IPS-20b (cell line): Measurements from ENCODE around the gene SNURF.
A peak's percentile ranks its signal among the peaks of the same experiment; 100 is the strongest.

Source experiments
- H3K27ac ChIP-seq: one replicate; pipeline ENCODE4 v1.5.1; 2013; ENCODE audit warnings: low read length
- H3K27me3 ChIP-seq: 2 replicates; pipeline ENCODE4 v1.6.1; 2013; ENCODE audit warnings: mild to moderate bottlenecking, low read length, inconsistent platforms; ENCODE audit not compliant: insufficient read depth
- H3K36me3 ChIP-seq: 2 replicates; pipeline ENCODE4 v1.6.1; 2013; ENCODE audit warnings: low read depth, mild to moderate bottlenecking, inconsistent platforms, low read length, moderate library complexity; ENCODE audit not compliant: insufficient read depth
- H3K4me1 ChIP-seq: 2 replicates; pipeline ENCODE4 v1.6.1; 2013; ENCODE audit warnings: mild to moderate bottlenecking, control low read depth, inconsistent platforms, low read length, moderate library complexity; ENCODE audit not compliant: insufficient read depth
- H3K4me3 ChIP-seq: 2 replicates; pipeline ENCODE4 v1.5.1; 2013; ENCODE audit warnings: mild to moderate bottlenecking, low read length, inconsistent platforms
- H3K9ac ChIP-seq: 2 replicates; pipeline ENCODE4 v1.6.1; 2013; ENCODE audit warnings: low read depth, mild to moderate bottlenecking, inconsistent platforms, low read length, moderate library complexity
- H3K9me3 ChIP-seq: 2 replicates; pipeline ENCODE4 v1.6.1; 2013; ENCODE audit warnings: mild to moderate bottlenecking, low read depth, low read length, inconsistent platforms; ENCODE audit not compliant: insufficient read depth

Gene SNURF

GRCh38 chr15:24943361-24943760 lies 11.4 kb upstream of the SNURF start:
- H3K4me3 ChIP-seq, result no peak overlapping the region
- no peaks in the 10 kb centered on the region for H3K27me3 ChIP-seq
- no peaks in the 10 kb centered on the region for H3K4me1 ChIP-seq
- no peak overlapping the region for H3K9ac ChIP-seq
- H3K9me3 ChIP-seq, result peaks cover 6% of the 10 kb centered on the region; the same call in 1 of the 2 replicates
- no peaks in the 10 kb centered on the region for H3K36me3 ChIP-seq
- H3K27ac ChIP-seq, result no peak overlapping the region

GRCh38 chr15:24944954-24945353 lies 9.8 kb upstream of the SNURF start:
- Histone ChIP-seq H3K9ac (no peak overlapping the region), H3K4me3 (no peak overlapping the region), H3K36me3 (no peaks in the 10 kb centered on the region), H3K27ac (no peak overlapping the region), H3K9me3 (peaks cover 6% of the 10 kb centered on the region; the same call in 1 of the 2 replicates), H3K4me1 (no peaks in the 10 kb centered on the region), H3K27me3 (no peaks in the 10 kb centered on the region)

- no peaks in the 10 kb centered on the region for H3K4me1 ChIP-seq
- no peaks in the 10 kb centered on the region for H3K36me3 ChIP-seq
- no peak overlapping the region for H3K9ac ChIP-seq
- no peak overlapping the region for H3K4me3 ChIP-seq
- peak overlapping the region; percentile 24 for H3K27ac ChIP-seq
- H3K9me3 ChIP-seq, result peaks cover 6% of the 10 kb centered on the region; the same call in 1 of the 2 replicates
- no peaks in the 10 kb centered on the region for H3K27me3 ChIP-seq
These were observed 9.1 kb upstream of the SNURF start for GRCh38 chr15:24945711-24946110.

GRCh38 chr15:24948495-24948894 lies 6.3 kb upstream of the SNURF start:
- H3K9ac ChIP-seq, result no peak overlapping the region
- peaks cover 6% of the 10 kb centered on the region; the same call in 1 of the 2 replicates for H3K9me3 ChIP-seq
- H3K4me1 ChIP-seq, result peaks cover 11% of the 10 kb centered on the region; the same call in 1 of the 2 replicates
- no peaks in the 10 kb centered on the region for H3K27me3 ChIP-seq
- no peak overlapping the region for H3K27ac ChIP-seq
- H3K4me3 ChIP-seq, result no peak overlapping the region
- no peaks in the 10 kb centered on the region for H3K36me3 ChIP-seq

- peak overlapping the region; percentile 96 for H3K4me3 ChIP-seq
- peaks cover 21% of the 10 kb centered on the region for H3K36me3 ChIP-seq
- no peaks in the 10 kb centered on the region for H3K27me3 ChIP-seq
- H3K4me1 ChIP-seq, result peaks cover 22% of the 10 kb centered on the region; the same call in 1 of the 2 replicates
- peak overlapping the region; percentile 91 for H3K27ac ChIP-seq
- H3K9ac ChIP-seq, result peak overlapping the region; percentile 98
- H3K9me3 ChIP-seq, result peaks cover 12% of the 10 kb centered on the region
These were observed 739 bp downstream of the SNURF start for GRCh38 chr15:24955531-24955921.

GRCh38 chr15:24956111-24956838 lies 1.5 kb downstream of the SNURF start:
- Histone ChIP-seq H3K27ac (peak overlapping the region; percentile 59), H3K4me1 (peaks cover 24% of the 10 kb centered on the region; the same call in 1 of the 2 replicates), H3K9me3 (peaks cover 12% of the 10 kb centered on the region), H3K4me3 (peak overlapping the region; percentile 96), H3K27me3 (no peaks in the 10 kb centered on the region), H3K9ac (peak overlapping the region; percentile 98), H3K36me3 (peaks cover 24% of the 10 kb centered on the region)

- H3K4me3 ChIP-seq, result peak overlapping the region; percentile 96
- H3K4me1 ChIP-seq, result peaks cover 18% of the 10 kb centered on the region; the same call in 1 of the 2 replicates
- no peaks in the 10 kb centered on the region for H3K27me3 ChIP-seq
- peak overlapping the region; percentile 98; the same call in 1 of the 2 replicates for H3K9ac ChIP-seq
- peaks cover 33% of the 10 kb centered on the region for H3K36me3 ChIP-seq
- peaks cover 12% of the 10 kb centered on the region for H3K9me3 ChIP-seq
- H3K27ac ChIP-seq, result no peak overlapping the region
These were observed 2.9 kb downstream of the SNURF start for GRCh38 chr15:24957691-24958090.

GRCh38 chr15:24961967-24962366 lies 7.2 kb downstream of the SNURF start:
- Histone ChIP-seq H3K27ac (no peak overlapping the region), H3K36me3 (peaks cover 76% of the 10 kb centered on the region)

GRCh38 chr15:24962880-24963279 lies 8.1 kb downstream of the SNURF start:
- Histone ChIP-seq H3K27me3 (no peaks in the 10 kb centered on the region), H3K9me3 (peaks cover 7% of the 10 kb centered on the region), H3K4me1 (peaks cover 8% of the 10 kb centered on the region; the same call in 1 of the 2 replicates), H3K27ac (no peak overlapping the region), H3K9ac (no peak overlapping the region), H3K36me3 (peaks cover 84% of the 10 kb centered on the region), H3K4me3 (no peak overlapping the region)

More at GRCh38 chr15:24961967-24962366, 7.2 kb downstream of the SNURF start:
- Histone ChIP-seq H3K9me3 (peaks cover 7% of the 10 kb centered on the region), H3K4me1 (peaks cover 8% of the 10 kb centered on the region; the same call in 1 of the 2 replicates), H3K9ac (no peak overlapping the region), H3K4me3 (no peak overlapping the region), H3K27me3 (no peaks in the 10 kb centered on the region)

GRCh38 chr15:24966364-24967103 lies 11.7 kb downstream of the SNURF start:
- no peak overlapping the region for H3K9ac ChIP-seq
- H3K27ac ChIP-seq, result no peak overlapping the region
- no peak overlapping the region for H3K4me3 ChIP-seq
- peaks cover 96% of the 10 kb centered on the region for H3K36me3 ChIP-seq
- H3K27me3 ChIP-seq, result no peaks in the 10 kb centered on the region
- H3K4me1 ChIP-seq, result no peaks in the 10 kb centered on the region
- H3K9me3 ChIP-seq, result peaks cover 7% of the 10 kb centered on the region

- Histone ChIP-seq H3K4me1 (no peaks in the 10 kb centered on the region), H3K9me3 (peaks cover 4% of the 10 kb centered on the region), H3K36me3 (peaks cover 99% of the 10 kb centered on the region), H3K4me3 (no peak overlapping the region), H3K27me3 (no peaks in the 10 kb centered on the region), H3K9ac (no peak overlapping the region), H3K27ac (no peak overlapping the region)
These were observed 16.3 kb downstream of the SNURF start for GRCh38 chr15:24971052-24971451.
